Urinary bladder (tissue), 4 donors: ENCODE results near the gene ZSCAN22. TPM values are rescaled to one million over a fixed set of nuclear protein-coding genes. Genes with fewer than 3 reads are reported as not detected.
A peak's percentile ranks its signal among the peaks of the same experiment; 100 is the strongest.

ENCODE experiments used
- DNase-seq: peaks from one replicate; pipeline ENCODE4 v3.0.0-alpha.2; 2015; ENCODE audit errors: extremely low spot score
- H3K27ac ChIP-seq: one replicate; pipeline ENCODE4 v1.5.1; 2013; ENCODE audit warnings: low read depth, mild to moderate bottlenecking, moderate library complexity
- H3K36me3 ChIP-seq: one replicate; pipeline ENCODE4 v1.6.1; 2013; ENCODE audit warnings: mild to moderate bottlenecking, moderate library complexity; ENCODE audit not compliant: insufficient read depth
- H3K4me1 ChIP-seq: one replicate; pipeline ENCODE4 v1.6.1; 2013; ENCODE audit warnings: mild to moderate bottlenecking, moderate library complexity; ENCODE audit not compliant: insufficient read depth
- H3K4me3 ChIP-seq: one replicate; pipeline ENCODE4 v1.5.1; 2013; ENCODE audit warnings: low read depth, low read length
- WGBS: extraction: QIAGEN DNeasy Blood & Tissue Kit; methylation state at CpG from one replicate; pipeline ENCODE4 v1.1.7; 2013; 5-methylcytosine and 5-hydroxymethylcytosine counted together
- polyA plus RNA-seq: library from polyadenylated mRNA; stranded (reverse); fragments of 200-250 nt; gene quantifications from one replicate; pipeline ENCODE4 v1.2.3, GENCODE V29; 2013
- total RNA-seq: library from RNA; depleted of rRNA; stranded (reverse); fragments of >200 nt; gene quantifications from one replicate; pipeline ENCODE4 v1.2.3, GENCODE V29; 2014
- donor health status: healthy with polysubstance abuse.
- donor health status: healthy.

Gene ZSCAN22
- total and polyA plus RNA-seq, 2 donors: 1.6 to 2.9 TPM

- no peak overlapping the region for H3K4me3 ChIP-seq
- no peak for DNase-seq
- no peaks in the 10 kb centered on the region for H3K36me3 ChIP-seq
- H3K27ac ChIP-seq: no peak overlapping the region
- WGBS: 86% methylated on average over 9 of the region's 9 CpGs
- no peaks in the 10 kb centered on the region for H3K4me1 ChIP-seq
Measured at GRCh38 chr19:58351558-58351878, 24.7 kb downstream of the ZSCAN22 start.

- H3K36me3 ChIP-seq: no peaks in the 10 kb centered on the region
- H3K27ac ChIP-seq: no peak overlapping the region
- no peak overlapping the region for H3K4me3 ChIP-seq
- H3K4me1 ChIP-seq: no peaks in the 10 kb centered on the region
- DNase-seq: no peak
- WGBS: 84% methylated on average over 23 of the region's 23 CpGs
Measured at GRCh38 chr19:58351990-58352755, 25.4 kb downstream of the ZSCAN22 start.

- no peak for DNase-seq
- Histone ChIP-seq H3K27ac (no peak within 1 kb of the TSS), H3K4me1 (no peaks in the 10 kb centered on the region), H3K4me3 (no peak within 1 kb of the TSS), H3K36me3 (no peaks in the 10 kb centered on the region)
- 82% methylated on average over 26 of the region's 26 CpGs for WGBS
Measured at GRCh38 chr19:58352760-58353671, 26.2 kb downstream of the ZSCAN22 start, which contains the start of gene A1BG. A1BG (minus strand) TSS chr19:58353492; CDS start chr19:58353437, 55 bp downstream.

- Histone ChIP-seq H3K36me3 (no peaks in the 10 kb centered on the region), H3K4me1 (no peaks in the 10 kb centered on the region), H3K27ac (no peak overlapping the region), H3K4me3 (no peak overlapping the region)
- 87% methylated on average over 15 of the region's 15 CpGs for WGBS
- no peak for DNase-seq
Measured at GRCh38 chr19:58353717-58354477, 27.1 kb downstream of the ZSCAN22 start.

- DNase-seq: no peak
- Histone ChIP-seq H3K4me1 (no peaks in the 10 kb centered on the region), H3K4me3 (no peak overlapping the region), H3K36me3 (no peaks in the 10 kb centered on the region), H3K27ac (no peak overlapping the region)
- 62% methylated on average over 6 of the region's 6 CpGs for WGBS
Measured at GRCh38 chr19:58354478-58355030, 27.8 kb downstream of the ZSCAN22 start.

GRCh38 chr19:58355215-58355796, 28.5 kb downstream of the ZSCAN22 start:
- H3K36me3 ChIP-seq: no peaks in the 10 kb centered on the region
- H3K4me3 ChIP-seq: no peak overlapping the region
- WGBS: 91% methylated on average over 10 of the region's 10 CpGs
- no peaks in the 10 kb centered on the region for H3K4me1 ChIP-seq
- H3K27ac ChIP-seq: no peak overlapping the region
- no peak for DNase-seq

- H3K36me3 ChIP-seq: no peaks in the 10 kb centered on the region
- no peak for DNase-seq
- H3K27ac ChIP-seq: no peak overlapping the region
- peak overlapping the region; percentile 8 for H3K4me3 ChIP-seq
- no peaks in the 10 kb centered on the region for H3K4me1 ChIP-seq
- whole genome bisulfite sequencing: 8% methylated on average over 94 of the region's 94 CpGs
Measured at GRCh38 chr19:58355908-58356765, 29.3 kb downstream of the ZSCAN22 start.

- DNase-seq: no peak
- Histone ChIP-seq H3K4me3 (peak overlapping the region; percentile 8), H3K27ac (no peak overlapping the region), H3K36me3 (no peaks in the 10 kb centered on the region), H3K4me1 (no peaks in the 10 kb centered on the region)
- WGBS: 15% methylated on average over 75 of the region's 75 CpGs
Measured at GRCh38 chr19:58356766-58357480, 30.1 kb downstream of the ZSCAN22 start.

- no peaks in the 10 kb centered on the region for H3K36me3 ChIP-seq
- DNase-seq: no peak
- no peaks in the 10 kb centered on the region for H3K4me1 ChIP-seq
- WGBS: 60% methylated on average over 19 of the region's 19 CpGs
- no peak overlapping the region for H3K4me3 ChIP-seq
- no peak overlapping the region for H3K27ac ChIP-seq
Measured at GRCh38 chr19:58357481-58358145, 30.8 kb downstream of the ZSCAN22 start.

GRCh38 chr19:58361900-58362271, 35.1 kb downstream of the ZSCAN22 start:
- DNase-seq: no peak
- whole genome bisulfite sequencing: 1% methylated on average over 28 of the region's 28 CpGs

GRCh38 chr19:58362272-58362994, 35.6 kb downstream of the ZSCAN22 start, which contains the start of gene ZNF497:
ZNF497 (minus strand) TSS chr19:58362751; CDS start chr19:58357635, 5,116 bp downstream.
- H3K4me3 ChIP-seq: peak within 1 kb of the TSS; percentile 63
- WGBS: under 1% methylated on average over 74 of the region's 74 CpGs
- peak within 1 kb of the TSS; percentile 97 for H3K27ac ChIP-seq
- peak; percentile 89 for DNase-seq
- H3K4me1 ChIP-seq: no peaks in the 10 kb centered on the region
- no peaks in the 10 kb centered on the region for H3K36me3 ChIP-seq

More at GRCh38 chr19:58361900-58362271, 35.1 kb downstream of the ZSCAN22 start:
- no peaks in the 10 kb centered on the region for H3K36me3 ChIP-seq
- no peaks in the 10 kb centered on the region for H3K4me1 ChIP-seq
- H3K4me3 ChIP-seq: peak overlapping the region; percentile 63
- H3K27ac ChIP-seq: peak overlapping the region; percentile 97
